NCI-H1092 (cell line): ENCODE measurements around the gene SRGAP3.

ENCODE experiments used
- DNase-seq: peaks from one replicate; lab custom pipeline; 2025; lab: John Stamatoyannopoulos, UW

The SRGAP3 gene

GRCh38 chr3:9047452-9048346 lies 201.7 kb downstream of the SRGAP3 start:
- DNase-seq, result peak; percentile 13

- DNase-seq, result no peak
Measured at GRCh38 chr3:9045371-9045770, 204.1 kb downstream of the SRGAP3 start.

- DNase-seq, result no peak
Measured at GRCh38 chr3:9043063-9043462, 206.4 kb downstream of the SRGAP3 start.

GRCh38 chr3:9041626-9042025 lies 207.8 kb downstream of the SRGAP3 start:
- no peak for DNase-seq

- DNase-seq, result no peak
Measured at GRCh38 chr3:9040996-9041395, 208.4 kb downstream of the SRGAP3 start.

GRCh38 chr3:9037144-9037711 lies 212.2 kb downstream of the SRGAP3 start:
- peak; percentile 34 for DNase-seq

GRCh38 chr3:9036404-9037131 lies 212.9 kb downstream of the SRGAP3 start:
- peak; percentile 28 for DNase-seq

- no peak for DNase-seq
Measured at GRCh38 chr3:9035961-9036360, 213.5 kb downstream of the SRGAP3 start.

GRCh38 chr3:9035473-9035872 lies 214.0 kb downstream of the SRGAP3 start:
- no peak for DNase-seq

GRCh38 chr3:9033867-9034266 lies 215.6 kb downstream of the SRGAP3 start:
- no peak for DNase-seq

GRCh38 chr3:9032231-9032777 lies 217.1 kb downstream of the SRGAP3 start:
- DNase-seq, result no peak

GRCh38 chr3:9030034-9030433 lies 219.4 kb downstream of the SRGAP3 start:
- no peak for DNase-seq

GRCh38 chr3:9028134-9028533 lies 221.3 kb downstream of the SRGAP3 start:
- DNase-seq, result peak; percentile 50

GRCh38 chr3:9026320-9027045 lies 223.0 kb downstream of the SRGAP3 start:
- DNase-seq, result peak; percentile 25

GRCh38 chr3:9024341-9024740 lies 225.1 kb downstream of the SRGAP3 start:
- DNase-seq, result no peak

GRCh38 chr3:9023226-9023590 lies 226.2 kb downstream of the SRGAP3 start:
- DNase-seq, result no peak

GRCh38 chr3:9022305-9023225 lies 226.9 kb downstream of the SRGAP3 start:
- DNase-seq, result no peak

- no peak for DNase-seq
Measured at GRCh38 chr3:9021271-9022009, 228.0 kb downstream of the SRGAP3 start.

- DNase-seq, result no peak
Measured at GRCh38 chr3:9020426-9020825, 229.0 kb downstream of the SRGAP3 start.
